ENCODE data around the gene MUL1.

DNA sequence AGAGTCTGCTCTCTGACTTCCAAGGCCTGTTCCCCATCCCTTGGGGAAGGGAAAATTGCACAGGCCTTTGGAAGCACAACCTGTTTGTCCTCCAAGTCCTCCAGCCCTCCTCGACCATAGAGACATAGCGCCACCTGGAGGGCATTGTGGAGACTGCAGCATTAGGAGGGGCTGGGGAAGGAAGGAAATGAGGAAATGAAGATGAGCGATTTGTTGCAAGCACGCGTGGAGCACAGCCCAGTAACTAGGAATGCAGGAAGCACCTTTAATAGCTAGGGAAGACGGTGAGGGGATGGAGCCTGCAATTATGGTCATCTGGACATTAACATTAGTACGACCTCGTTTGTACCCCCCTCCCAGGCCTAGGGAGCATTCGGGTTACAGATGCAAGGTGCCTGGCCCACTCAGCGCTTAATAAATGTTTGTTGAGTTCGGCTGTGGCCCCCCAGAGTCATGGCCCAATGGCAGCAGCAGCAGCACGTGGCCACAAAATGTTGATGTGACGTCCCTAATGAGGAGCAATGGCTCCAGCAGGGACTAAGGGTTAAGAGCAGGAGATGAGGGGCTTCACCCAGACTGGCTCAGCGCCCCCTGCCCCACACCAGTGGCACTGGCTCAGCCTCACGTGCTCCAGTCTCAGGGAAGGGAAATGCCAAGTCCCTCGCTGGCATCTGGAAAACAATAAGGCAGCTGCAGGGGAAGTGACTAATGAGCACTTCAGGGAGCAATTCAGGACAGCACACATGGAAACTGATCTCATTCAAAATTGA lies 13.9 kb downstream of the MUL1 start:
- TF ChIP-seq, protein P1, sequence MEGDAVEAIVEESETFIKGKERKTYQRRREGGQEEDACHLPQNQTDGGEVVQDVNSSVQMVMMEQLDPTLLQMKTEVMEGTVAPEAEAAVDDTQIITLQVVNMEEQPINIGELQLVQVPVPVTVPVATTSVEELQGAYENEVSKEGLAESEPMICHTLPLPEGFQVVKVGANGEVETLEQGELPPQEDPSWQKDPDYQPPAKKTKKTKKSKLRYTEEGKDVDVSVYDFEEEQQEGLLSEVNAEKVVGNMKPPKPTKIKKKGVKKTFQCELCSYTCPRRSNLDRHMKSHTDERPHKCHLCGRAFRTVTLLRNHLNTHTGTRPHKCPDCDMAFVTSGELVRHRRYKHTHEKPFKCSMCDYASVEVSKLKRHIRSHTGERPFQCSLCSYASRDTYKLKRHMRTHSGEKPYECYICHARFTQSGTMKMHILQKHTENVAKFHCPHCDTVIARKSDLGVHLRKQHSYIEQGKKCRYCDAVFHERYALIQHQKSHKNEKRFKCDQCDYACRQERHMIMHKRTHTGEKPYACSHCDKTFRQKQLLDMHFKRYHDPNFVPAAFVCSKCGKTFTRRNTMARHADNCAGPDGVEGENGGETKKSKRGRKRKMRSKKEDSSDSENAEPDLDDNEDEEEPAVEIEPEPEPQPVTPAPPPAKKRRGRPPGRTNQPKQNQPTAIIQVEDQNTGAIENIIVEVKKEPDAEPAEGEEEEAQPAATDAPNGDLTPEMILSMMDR (IDR thresholded peaks at IDR 0.05) = peak; percentile 96 to 99 (median 98)
- no peak for TF ChIP-seq POLR2A (IDR thresholded peaks at IDR 0.05)

Data from testis (tissue), 2 donors.